ENCODE data around the gene CELSR1.
"Not testable (repeated sequence)": the region's sequence is repeated elsewhere in the genome, so short reads cannot be mapped to it uniquely, and the experiment has no call there.

The CELSR1 gene

GRCh38 chr22:46415776-46416519 is 121.5 kb downstream of the CELSR1 start:
- no peak for DNase-seq

GRCh38 chr22:46414704-46415103 is 122.7 kb downstream of the CELSR1 start:
- DNase-seq, result no peak

- DNase-seq, result no peak
Measured at GRCh38 chr22:46413725-46414379, 123.6 kb downstream of the CELSR1 start.

GRCh38 chr22:46411347-46411746 is 126.1 kb downstream of the CELSR1 start:
- DNase-seq, result no peak

- DNase-seq, result no peak
Measured at GRCh38 chr22:46410291-46410808, 127.1 kb downstream of the CELSR1 start.

GRCh38 chr22:46409631-46410210 is 127.7 kb downstream of the CELSR1 start:
- DNase-seq, result no peak

- no peak for DNase-seq
Measured at GRCh38 chr22:46408568-46409506, 128.6 kb downstream of the CELSR1 start.

DNA sequence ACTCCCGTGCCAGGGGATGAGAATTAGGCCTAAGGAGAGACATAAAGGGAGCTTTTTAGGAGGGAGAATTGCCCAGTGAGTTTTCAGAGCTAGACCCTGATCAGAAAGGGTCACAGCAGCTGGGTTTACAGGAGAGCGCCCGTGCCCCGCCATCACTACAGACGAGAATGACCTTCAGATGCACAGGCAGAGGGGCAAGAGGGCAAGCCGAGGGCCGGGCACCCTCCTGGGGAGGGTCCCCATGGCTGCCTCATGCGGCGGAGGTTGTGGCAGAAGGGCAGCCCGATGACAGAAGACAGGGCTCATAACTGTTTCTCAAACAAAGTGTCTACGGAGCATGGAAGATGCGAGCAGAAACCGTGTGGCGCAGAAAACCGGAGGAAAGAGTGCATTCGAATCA is 129.7 kb downstream of the CELSR1 start:
- DNase-seq, result no peak

DNA sequence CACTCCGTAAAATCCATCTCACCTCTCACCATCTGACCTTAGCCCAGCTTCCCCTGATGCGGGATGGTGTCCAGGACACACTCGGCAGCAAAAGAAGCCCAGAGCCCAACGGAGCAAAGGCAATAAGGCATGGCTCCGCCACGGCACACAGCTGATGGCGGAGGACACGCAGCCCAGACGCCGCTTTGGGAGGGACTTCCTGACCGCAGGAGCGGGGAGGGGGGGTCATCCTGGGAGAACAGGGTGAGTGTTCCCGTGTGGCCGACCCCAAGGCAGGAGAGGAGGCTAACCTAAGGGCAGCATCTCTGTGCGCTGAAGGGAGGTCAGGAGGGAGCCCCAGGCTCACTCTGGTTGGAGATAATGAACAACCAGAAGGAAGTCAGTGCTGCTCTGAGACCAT is 130.6 kb downstream of the CELSR1 start:
- DNase-seq, result no peak

DNA sequence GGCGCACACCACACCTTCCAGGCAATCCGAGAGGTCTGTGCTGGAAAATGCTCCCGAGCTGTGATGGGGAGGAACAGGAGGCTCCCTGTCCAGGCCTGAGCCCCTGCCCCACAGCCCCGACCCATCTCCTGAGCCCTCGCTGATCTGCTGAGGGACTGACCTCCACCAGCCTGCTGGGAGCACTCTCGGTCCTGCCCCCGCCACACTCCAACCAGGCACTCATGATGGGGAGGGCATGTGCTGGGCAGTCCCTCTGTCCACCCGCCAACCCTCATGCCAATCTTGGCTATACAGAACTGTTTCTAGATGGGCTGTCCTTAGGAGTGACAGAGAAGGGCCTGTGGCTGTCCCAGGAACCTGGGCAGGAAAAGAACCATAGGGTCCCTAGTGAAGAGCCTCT is 131.1 kb downstream of the CELSR1 start:
- DNase-seq, result no peak

DNA sequence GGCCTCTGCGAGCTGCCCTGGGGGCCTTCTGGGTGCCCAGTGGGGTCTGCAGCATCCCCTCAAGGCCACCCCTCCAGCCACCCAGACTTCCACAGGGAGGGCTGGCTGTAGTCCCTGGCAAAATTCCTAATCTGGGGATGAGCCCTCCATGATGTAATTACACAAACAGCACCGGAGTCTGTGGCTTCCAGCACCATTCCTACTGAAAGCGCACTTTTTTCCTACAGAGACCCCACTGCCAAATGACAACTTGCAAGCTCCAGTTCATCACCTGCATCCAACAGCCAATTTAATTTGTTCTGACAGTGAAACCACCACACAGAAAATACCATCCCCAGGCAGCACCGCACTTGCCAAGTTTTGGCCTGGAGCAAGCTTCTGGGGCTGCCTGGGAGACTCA is 131.5 kb downstream of the CELSR1 start:
- no peak for DNase-seq

DNA sequence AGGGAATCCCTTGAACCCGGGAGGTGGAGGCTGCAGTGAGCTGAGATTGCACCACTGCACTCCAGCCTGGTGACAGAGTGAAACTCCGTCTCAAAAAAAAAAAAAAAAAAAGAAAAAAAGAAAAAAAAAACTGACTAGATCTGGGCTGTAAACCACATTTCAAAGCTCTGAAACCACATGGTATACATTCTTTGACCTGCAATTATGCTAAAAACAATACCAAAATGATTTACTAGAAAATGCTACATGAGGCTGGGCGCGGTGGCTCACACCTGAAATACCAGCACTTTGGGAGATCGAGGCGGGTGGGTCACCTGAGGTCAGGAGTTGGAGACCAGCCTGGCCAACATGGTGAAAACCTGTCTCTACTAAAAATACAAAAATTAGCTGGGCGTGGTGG is 133.5 kb downstream of the CELSR1 start:
- not testable (repeated sequence) for DNase-seq

- no peak for DNase-seq
Measured at GRCh38 chr22:46402505-46402904, 134.9 kb downstream of the CELSR1 start.

- no peak for DNase-seq
Measured at GRCh38 chr22:46401370-46401769, 136.1 kb downstream of the CELSR1 start.

DNA sequence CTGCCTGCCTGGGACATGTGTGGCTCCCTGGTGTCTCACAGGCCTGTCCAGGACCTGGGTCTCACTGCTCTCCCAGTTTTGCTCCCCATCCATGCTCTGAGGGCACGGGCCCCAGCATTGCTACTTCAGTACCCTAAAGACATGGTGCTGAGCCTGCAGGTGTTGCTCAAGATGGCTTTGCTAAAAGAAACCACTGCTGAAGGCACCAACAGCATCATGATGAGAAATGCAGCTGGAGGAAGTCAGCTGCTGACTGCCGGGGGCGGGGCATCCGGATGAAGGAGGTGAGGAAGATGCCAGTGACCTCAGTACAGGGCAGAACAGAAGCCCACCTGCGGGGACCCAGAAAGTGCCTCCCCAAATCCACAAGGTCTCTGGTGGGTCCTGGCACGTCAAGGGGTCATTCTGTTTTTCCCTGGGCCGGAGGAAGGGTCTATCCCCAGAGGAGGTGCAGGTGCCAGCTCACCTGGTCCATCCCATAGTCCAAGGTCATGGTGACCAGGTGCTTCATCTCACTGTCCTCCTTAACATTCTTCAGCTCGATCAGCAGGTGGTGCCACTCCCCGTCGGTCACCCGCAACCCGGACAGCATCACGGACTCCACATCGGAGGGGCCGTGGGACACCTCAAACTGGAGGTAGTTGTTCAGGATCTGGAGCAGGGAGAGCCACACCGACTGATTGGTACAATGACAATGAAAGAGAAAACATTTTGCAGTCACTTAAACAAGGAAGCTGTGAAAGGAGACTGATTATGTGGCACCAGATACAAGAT is 138.0 kb downstream of the CELSR1 start:
- DNase-seq, result no peak

- no peak for DNase-seq
Measured at GRCh38 chr22:46397951-46398350, 139.5 kb downstream of the CELSR1 start.

DNA sequence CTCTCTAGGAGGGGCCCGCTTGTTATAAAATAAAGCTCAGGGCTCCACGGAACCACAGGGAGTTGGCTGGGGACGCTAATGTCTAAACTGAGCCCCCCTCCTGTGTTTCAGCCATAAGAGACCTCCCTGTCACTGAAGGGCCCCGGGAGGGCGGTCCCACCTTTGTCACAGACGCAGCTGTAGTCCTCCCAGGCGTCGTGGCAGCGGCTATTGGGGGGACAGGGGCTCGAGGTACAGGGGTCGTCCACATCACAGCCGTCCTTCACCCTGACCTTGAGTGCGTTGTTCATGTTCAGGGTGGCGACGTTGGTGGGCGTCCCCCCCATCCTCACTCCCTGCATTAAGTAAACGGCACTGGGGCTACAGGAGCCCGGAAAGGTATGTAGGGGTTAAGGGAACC is 139.9 kb downstream of the CELSR1 start:
- no peak for DNase-seq

DNA sequence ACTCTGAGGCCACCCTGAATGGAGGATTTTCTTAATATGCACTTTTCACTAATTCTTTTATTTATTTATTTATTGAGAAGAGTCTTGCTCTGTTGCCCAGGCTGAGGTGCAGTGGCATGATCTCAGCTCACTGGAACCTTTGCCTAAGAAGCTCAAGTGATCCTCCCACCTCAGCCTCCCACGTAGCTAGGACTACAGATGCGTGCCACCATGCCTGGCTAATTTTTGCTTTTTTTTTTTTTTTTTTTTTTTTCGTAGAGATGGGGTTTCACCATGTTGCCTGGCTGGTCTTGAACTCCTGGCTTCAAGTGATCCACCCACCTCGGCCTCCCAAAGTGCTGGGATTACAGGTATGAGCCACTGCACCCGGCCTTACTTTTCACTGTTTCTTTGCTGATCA is 140.4 kb downstream of the CELSR1 start:
- DNase-seq, result not testable (repeated sequence)

- no peak for DNase-seq
Measured at GRCh38 chr22:46395145-46395544, 142.3 kb downstream of the CELSR1 start.

- DNase-seq, result no peak
Measured at GRCh38 chr22:46394622-46395021, 142.8 kb downstream of the CELSR1 start.

DNA sequence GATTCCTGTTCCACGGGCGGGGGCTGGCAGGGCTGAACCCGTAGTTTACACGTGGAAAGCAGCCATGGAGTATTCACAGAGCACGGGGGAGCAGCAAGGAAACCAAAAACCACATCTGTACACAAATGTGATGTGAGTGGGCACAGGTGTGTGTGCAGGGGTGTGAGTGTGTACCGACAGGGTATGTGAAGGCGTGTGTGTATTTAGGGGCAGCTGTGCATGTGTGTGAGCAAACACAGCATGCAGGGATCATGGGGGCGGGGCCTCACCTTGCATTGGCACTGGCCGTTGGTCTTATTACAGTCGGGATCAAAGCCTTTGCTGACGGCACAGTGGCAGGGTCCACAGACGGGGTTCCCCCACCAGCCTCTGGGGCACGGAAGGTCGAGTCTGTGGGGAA is 143.5 kb downstream of the CELSR1 start:
- DNase-seq, result no peak

Measured in DMS53 (cell line).